Stimulated activated CD8-positive, alpha-beta memory T cell treated with anti-CD3 and anti-CD28 coated beads, Interleukin-4, amount 100 ng/mL, for 24 hours (primary cell): ENCODE data around the gene IL3.
"Not testable (repeated sequence)": the region's sequence is repeated elsewhere in the genome, so short reads cannot be mapped to it uniquely, and the experiment has no call there.

ENCODE experiments used
- DNase-seq: peaks from one replicate; pipeline ENCODE4 v3.0.0-alpha.2; 2020; ENCODE audit warnings: low read depth

Gene IL3

DNA sequence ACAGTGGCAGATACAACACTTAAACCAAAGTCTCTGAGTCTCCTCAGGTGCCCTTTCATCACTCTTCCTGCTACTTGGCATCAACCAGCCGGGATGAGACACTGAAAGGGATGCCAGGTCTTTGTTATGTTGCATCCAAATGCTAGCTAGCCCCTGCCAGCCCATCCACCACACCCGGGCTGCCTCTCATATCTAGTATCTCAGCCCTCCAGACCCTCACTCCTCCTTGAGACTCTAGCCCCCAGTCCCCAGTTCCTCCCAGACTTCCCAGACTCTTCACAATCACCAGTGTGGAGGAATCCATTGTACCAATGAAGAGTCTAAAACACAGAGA lies 34.6 kb downstream of the IL3 start:
- no peak for DNase-seq

DNA sequence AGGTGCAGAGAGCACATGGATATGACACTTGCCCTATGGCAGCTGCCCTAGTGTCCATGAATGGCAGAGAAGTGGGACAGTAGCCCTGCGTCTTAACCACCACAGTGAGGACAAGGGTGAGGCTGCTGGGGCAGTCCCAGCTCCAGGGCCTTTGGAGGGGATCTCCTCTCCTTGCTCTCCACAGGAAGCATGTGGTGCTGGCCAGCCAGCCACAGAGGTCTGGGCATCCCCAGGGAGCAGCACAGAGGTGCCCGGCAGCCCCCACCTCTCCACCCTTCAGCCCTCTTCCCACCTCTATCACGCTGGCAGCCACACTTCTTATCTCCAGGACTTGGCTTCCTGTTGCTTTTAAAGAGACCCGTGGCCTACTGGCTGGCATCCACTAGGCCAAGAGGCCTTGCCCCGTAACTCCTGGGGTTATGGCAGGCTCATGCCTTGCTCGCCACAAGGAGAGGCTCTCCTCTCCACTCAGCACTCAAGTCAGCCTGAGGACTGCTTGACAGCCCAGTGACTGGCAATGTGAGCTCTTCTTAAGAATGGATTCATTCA lies 35.0 kb downstream of the IL3 start:
- no peak for DNase-seq

DNA sequence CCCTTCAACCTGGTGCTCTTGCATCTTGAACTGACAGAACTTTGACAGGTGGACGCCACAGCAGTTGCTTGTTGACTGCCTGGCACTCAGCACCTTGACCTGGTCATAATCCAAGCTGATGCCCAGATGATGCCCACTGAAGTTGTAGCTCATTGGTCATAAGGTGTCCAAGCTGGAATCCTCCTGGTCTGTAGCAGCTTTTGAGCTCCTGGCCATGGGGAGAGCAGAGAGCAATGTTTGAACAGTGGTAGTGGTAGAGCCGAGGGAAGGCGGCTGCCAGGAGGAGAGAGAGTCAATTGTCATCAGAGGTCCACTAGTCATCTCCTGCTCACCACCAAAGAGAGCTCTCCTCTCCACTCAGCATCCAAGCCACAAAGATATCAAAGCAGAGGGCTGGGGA lies 36.4 kb downstream of the IL3 start:
- no peak for DNase-seq

DNA sequence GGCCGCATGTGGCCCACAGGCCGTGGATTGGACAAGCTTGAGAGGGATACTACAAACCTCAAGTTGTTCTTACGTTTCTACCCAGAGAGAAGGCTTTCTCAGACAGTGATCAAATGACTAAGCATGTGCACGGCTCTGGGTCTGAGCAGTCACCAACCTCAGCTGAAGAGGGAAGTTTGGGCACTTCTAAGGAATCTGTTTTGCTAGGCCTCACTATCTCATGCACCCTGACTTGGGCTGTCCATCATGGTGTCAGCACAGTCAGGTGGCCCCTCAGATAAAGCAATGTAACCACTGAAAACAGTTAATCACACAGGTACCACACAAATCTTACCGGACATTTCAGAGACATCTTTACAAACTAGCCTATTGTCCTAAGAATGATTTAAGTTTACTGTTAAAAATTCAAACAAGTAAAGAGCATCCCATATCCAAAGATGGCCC lies 37.7 kb downstream of the IL3 start:
- DNase-seq: no peak

DNA sequence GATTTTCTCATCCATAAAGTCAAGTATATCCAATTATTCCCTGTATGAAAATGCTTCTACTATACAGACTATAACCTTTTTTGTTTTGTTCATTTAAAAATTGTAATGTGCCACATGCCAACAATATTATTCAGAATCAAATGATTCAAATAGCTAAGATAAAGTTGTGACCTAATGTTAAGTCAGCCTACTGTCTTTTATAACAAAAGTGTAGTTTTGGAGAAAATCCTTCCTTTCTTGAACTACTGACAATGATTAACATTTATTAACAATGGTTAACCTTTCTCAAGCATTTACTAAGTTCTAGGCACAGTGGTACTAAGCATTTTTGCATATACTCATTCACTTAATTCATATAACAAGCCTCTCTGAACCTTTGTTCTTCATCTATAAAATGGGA lies 38.2 kb downstream of the IL3 start:
- DNase-seq: no peak

DNA sequence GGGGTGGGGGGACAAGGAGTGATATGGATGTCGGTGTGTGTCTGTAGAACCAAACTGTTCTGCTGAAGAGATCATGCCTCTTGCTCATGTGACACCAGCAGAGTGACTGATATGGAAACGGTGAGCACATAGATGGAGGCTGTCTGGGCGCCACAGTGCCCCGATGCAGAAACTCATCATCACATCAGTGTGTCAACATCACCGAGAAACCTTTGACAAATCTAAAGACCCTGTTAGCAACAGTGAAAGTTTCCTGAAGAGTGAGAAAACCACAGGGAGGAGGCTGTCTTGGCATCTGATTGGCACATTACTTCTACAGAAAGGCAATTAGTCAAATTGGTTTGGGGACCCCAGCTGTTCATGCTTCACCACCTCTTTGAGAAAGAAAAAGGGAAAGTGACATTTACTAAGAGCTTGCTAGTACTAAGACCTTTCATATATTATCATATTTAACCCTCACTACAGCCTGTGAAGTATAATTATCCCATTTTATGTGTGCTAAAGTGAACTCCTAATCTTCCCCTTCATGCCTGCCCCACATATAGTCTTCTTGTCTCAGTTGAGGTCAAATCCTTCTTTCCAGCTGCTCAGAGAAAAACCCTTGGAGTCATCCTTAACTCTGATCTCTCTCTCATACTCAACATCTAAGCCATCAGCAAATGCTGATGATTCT lies 38.8 kb downstream of the IL3 start:
- DNase-seq: no peak

DNA sequence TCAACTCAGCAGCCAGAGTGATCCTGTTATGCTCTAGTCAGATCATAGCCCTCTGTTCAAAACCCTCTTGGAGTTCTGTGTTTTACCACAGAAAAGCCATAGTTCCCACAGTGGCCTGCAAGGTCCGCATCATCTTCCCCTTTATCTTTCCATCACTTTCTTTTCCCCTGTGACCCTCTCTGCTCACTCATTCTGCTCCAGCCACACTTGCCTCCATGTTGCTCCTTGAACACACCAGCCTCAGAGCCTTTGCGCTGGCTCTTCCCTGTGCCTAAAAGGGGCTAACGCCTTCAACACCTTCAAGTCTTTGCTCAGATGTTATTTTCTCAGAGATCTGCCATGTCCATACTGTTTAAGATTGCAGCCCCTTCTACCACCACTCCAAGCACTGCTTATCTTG lies 39.5 kb downstream of the IL3 start:
- DNase-seq: no peak

DNA sequence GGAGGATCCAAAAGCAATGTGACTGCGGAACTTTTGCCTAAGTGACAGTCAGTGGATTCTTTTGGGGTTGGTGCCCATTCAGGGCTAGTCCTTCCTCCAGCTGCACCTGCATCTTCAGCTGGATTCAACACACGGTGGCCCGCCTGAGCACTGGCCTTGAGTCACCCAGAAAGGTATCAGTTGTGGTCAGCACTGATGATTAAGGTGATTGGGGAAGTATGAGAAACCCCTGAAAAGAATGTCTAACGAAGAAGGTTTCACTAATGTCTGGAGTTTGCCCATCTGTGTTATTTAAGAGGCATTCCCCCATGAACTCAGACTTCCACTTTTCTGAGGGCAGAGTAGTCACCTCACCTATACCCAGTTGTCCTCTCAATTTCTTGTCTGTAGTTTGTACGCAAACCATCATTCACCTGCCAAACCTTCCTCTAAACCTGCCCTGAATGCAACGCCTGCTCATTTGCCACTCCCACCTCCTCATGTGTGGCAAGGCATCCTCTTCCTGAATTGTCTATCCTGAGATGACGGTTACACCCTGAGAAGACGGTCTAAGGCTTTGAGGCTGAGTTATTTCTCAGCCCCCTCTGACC lies 40.3 kb downstream of the IL3 start:
- no peak for DNase-seq

DNA sequence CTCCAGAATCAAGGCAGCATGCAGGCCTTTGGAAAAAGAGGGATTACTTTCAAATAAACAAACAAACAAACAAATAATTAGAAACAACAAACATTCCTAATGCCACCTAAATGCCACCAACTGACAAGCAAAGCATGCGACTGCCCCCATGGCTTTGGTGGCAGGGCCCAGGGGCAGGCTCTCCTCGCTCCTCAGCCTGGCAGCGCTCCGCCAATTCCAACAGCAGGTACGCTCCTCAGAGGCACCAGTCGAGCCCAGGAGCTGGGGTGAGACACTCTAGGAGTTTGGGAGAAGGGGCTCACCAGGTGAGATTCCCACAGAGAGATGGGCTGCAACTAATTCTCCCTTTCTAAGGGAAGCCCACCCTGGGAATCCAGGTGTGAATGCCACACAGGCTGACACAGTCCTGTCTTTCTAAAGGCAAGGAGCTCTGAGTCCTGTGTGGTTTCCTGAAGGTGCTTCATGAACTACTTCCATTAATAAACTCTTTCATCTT lies 41.0 kb downstream of the IL3 start:
- DNase-seq: no peak

DNA sequence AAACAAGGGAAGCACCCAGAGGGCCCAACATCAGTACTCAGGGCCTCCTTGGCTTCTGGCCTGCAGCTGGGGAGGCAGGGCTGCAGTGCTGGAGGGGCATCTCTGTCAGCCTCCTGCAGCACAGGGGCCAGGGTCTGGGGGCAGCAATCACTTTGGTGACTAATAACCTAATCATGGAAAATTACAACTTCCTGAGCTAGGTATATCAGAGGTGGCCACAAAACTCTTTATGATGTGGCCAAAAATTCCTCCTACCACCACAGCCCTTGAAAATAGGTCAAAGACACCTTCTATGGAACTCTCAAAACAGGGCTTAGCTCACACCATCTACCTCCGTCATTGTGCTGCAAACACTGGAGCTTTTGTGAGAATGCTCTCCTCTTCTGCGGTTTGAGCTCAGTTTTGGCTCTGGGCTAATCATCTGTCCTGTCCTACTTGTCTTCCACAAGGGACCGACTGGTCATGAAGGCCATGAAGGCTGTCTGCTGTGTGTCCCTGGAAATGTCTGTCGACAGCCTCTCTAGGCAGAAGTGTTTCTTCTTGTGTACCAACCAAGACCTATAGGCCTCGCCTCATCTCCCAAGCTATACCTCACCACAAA lies 41.7 kb downstream of the IL3 start:
- peak; percentile 49 for DNase-seq

DNA sequence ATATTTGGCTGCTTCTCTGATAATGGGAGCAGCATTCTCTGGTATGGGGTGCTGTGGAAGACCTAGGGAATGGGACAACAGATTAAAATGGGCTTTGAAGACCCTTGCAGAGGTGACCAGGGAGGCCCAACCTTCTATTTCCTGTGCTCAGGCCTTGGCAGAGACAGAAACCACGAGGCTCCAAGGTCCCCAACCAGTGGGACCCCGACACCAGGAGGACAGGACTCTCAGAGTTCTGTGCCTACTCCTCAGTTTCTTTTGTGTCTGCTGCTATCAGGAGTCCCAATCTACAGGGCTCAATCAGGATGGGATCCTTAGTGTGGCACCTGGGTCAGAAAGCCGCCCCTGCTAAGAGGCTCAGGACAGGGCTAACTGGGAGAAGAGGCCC lies 42.5 kb downstream of the IL3 start:
- no peak for DNase-seq

DNA sequence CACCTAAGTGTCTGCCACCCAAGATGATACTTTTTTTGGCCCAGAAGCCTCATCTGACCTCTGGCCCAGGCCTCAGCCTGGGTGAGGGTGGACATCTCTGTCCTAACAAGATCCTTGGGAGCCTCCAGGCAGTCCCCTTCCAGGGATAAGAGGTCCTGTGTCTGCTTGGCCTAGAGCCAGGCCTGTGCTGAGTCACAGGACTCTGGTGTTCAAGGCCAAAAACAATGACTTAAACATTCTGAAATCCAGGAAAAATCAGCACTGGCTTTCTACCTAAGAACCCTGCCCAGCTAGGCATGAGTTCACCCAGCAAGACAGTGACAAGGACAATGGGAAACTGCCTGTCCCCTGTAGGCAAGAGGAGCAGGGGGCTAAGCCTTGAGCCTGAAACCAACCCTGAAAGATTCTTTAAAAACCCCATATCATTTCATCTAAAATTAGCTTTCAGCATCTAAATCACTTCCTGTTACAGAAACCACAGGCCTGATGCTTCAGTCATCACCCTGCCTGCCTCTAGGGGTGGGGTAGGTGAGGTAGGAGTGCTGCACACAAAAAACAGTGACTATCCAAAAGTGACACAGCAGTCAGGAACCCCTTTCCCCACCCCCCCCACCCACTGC lies 43.0 kb downstream of the IL3 start:
- DNase-seq: peak; percentile 48

DNA sequence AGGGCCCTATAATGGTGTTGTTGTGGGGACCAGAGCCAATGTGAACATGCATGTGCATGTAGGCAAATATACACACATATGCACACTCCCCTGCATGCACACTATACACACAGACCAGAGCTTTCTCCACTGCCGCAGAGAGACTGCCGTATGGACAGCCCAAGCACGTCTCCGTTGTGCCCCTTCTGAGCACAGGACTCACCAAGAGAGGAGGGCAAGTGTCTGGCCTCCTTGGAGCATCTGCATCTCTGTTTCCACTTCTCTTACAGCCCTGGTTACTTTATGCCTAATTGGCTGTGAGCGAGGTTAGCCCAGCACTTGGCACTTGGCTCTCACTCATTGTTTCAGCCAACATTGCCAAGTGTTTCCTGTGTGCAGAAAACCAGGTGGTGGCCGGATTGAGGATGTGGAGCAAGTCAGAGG lies 43.5 kb downstream of the IL3 start:
- no peak for DNase-seq

DNA sequence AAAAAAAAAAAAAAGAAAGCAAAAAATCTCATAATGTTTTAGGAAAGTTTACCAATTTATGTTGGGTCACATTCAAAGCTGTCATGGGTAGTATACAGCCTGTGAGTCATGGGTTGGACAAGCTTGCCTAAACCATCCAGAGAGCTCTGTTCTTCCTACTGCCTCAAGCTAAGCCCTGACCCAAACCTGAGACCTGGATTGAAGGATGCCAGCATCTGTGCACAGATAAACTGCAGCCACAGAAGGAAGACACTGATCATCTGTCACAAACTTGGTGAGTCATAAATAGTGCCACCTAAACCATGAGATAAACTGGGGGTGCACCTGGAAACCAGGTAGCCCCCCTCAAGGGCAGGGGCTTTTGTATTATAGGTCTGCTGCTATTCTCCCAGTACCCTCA lies 44.1 kb downstream of the IL3 start:
- DNase-seq: no peak

DNA sequence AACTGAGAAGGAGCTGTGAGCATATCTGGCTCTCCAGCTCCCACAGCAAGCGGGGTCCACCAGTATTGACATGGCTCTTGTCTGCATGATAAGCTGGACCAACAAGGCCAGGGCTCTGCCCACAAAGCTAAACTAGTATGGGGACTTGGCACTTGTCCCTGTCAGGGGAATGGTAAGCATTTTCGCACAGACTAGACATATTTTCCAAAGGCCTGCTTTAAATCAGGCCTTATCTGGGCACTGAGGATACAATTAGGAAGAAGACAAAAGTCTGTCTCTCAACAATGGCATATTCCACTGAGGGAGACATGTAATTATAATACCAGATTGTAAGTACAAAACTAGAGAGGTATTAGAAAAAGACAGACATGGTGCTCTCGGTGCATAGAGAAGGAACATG lies 45.2 kb downstream of the IL3 start:
- DNase-seq: no peak

DNA sequence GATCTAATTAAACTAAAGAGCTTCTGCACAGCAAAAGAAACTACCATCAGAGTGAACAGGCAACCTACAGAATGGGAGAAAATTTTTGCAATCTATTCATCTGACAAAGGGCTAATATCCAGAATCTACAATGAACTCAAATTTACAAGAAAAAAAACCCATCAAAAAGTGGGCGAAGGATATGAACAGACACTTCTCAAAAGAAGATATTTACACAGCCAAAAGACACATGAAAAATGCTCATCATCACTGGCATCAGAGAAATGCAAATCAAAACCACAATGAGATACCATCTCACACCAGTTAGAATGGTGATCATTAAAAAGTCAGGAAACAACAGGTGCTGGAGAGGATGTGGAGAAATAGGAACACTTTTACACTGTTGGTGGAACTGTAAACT lies 48.0 kb downstream of the IL3 start:
- DNase-seq: not testable (repeated sequence)

DNA sequence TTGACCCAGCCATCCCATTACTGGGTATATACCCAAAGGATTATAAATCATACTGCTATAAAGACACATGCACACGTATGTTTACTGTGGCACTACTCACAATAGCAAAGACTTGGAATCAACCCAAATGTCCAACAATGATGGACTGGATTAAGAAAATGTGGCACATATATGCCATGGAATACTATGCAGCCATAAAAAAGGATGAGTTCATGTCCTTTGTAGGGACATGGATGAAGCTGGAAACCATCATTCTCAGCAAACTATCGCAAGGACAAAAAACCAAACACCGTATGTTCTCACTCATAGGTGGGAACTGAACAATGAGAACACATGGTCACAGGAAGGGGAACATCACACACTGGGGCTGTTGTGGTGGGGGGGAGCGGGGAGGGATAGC lies 48.5 kb downstream of the IL3 start:
- not testable (repeated sequence) for DNase-seq

DNA sequence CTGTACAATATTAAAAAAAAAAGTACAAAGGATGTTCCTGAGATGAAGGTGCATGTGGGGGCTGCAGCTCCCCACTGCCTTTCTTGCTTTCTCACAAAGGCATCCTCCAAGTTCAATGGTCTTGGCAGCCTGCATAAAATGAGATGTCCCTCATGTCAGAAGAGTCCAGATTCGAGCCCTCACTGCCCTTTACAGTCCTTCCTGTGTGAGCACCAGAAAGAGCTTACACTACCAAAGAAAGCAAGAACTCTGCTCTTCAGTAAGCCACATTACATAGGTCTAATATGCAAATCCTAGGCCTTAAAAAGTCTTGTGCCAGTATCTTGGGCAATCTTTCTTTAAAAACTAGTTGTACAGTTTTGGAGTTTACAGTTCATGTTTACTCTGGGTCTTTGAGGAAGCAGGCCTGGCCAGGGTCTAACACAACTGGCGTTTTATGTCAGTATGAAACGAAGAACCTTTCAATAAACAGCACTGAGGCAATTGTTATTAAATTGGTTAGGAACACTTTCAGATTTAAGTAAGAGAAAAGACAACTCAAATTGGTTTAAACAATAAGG lies 49.1 kb downstream of the IL3 start:
- no peak for DNase-seq

DNA sequence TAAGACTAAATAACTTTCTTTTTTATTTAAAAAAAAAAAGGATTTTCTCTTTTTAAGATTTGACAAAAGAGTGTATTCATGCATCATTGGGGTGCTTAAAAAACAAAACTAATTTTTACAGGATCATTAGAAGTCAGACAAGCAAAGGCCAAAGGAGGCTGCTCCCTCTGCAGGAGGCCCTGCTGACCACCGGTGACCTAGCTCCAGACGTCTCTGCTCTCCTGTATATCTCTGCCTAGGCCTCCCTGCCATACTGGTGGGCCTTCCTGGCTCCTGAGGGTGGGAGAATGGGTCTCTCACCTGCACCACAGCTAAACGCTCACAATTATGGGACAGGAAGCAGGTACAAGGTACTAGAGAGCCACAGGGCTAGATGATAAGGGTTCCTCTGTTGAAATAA lies 49.7 kb downstream of the IL3 start:
- DNase-seq: no peak

DNA sequence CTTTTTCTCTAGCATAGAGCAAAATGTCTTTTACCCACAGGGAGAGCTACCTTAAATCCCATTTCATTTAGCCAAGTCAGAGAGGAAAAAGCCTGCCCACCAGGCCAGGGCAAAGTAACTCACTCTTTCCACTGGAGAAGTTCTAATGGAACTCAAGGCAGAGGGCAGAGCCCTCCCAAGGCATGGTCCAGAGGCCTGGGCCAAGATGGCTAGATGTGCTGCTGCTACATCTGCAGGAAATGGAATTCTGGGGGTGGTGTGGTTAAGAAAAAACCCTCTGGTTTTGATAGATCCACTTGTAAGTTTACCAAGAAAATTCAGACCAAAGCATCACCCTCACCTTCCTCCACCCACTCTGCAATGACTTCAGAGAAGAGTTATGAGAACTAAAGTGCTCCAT lies 50.5 kb downstream of the IL3 start:
- DNase-seq: no peak

DNA sequence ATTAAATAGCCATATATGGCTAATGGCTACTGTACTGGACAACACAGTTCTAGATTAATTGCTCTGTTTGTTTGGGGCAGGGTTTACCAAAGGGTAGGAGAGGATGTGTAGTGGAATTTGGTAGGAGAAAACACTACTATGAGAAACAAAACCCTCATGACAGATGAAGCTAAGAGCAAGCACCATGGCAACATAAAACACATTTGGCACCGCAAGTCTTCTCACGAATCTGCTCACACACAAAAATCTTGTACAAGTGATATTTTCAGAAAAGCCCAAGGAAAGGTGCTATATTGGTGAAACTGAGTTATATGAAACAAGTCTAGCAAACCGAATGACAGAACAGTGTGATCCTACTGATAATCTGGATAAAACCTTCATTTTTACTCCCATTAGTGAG lies 51.7 kb downstream of the IL3 start:
- no peak for DNase-seq
